A673 (cell line): ENCODE measurements around the gene KRTAP1-3.

ENCODE experiments used
- EZH2 ChIP-seq: fragments of 200-600 bp; sonication (generic); IDR thresholded peaks from 2 replicates; pipeline ENCODE4 v1.6.1; 2017; ENCODE audit warnings: borderline replicate concordance, low read depth, mild to moderate bottlenecking, mixed read lengths, antibody characterized with exemption, low read length; ENCODE audit not compliant: poor library complexity, severe bottlenecking
- TF ChIP-seq, protein P1 (sequence below): fragments of 300-800, 200-600 bp; sonication (generic); conservative IDR thresholded peaks from 2 replicates; pipeline ENCODE4 v1.5.1; 2017; ENCODE audit warnings: low read depth, mild to moderate bottlenecking, antibody characterized with exemption, low read length, moderate library complexity, mixed read lengths

DNA sequence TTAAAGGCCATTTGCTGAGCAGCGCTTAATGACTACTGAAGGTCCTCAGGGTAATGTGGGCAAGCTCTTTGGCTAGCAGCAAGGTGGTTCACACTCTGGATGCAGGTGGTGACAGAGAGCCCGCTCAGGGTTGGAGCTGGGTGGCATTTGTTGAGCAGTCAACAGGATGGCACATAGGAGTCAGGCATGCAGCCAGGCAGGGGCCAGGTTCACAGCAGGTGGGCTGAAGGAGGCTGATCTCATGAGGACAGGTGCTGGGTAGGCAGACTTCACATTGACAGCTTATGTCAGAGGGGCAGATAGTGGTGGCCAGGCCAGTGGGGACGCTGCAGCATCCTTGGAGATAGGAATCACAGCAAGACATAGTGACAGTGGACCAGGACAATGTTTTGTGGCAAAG, 30.3 kb downstream of the KRTAP1-3 start:
- TF ChIP-seq, protein P1, sequence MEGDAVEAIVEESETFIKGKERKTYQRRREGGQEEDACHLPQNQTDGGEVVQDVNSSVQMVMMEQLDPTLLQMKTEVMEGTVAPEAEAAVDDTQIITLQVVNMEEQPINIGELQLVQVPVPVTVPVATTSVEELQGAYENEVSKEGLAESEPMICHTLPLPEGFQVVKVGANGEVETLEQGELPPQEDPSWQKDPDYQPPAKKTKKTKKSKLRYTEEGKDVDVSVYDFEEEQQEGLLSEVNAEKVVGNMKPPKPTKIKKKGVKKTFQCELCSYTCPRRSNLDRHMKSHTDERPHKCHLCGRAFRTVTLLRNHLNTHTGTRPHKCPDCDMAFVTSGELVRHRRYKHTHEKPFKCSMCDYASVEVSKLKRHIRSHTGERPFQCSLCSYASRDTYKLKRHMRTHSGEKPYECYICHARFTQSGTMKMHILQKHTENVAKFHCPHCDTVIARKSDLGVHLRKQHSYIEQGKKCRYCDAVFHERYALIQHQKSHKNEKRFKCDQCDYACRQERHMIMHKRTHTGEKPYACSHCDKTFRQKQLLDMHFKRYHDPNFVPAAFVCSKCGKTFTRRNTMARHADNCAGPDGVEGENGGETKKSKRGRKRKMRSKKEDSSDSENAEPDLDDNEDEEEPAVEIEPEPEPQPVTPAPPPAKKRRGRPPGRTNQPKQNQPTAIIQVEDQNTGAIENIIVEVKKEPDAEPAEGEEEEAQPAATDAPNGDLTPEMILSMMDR = no peak
- no peak for TF ChIP-seq EZH2
